Osteoblast (primary cell): ENCODE measurements around the gene ELAVL3. TPM values are rescaled to one million over a fixed set of nuclear protein-coding genes. Genes with fewer than 3 reads are reported as not detected.

Experiments used
- DNase-seq: peaks from one replicate; pipeline ENCODE4 v3.0.0; 2011; ENCODE audit warnings: low spot score, mixed read lengths; ENCODE audit not compliant: insufficient read length; ENCODE audit errors: missing footprints
- H2AFZ ChIP-seq: 2 replicates; pipeline ENCODE4 v1.6.0; 2011; ENCODE audit warnings: mild to moderate bottlenecking, low read length
- H3K27ac ChIP-seq: 2 replicates; pipeline ENCODE4 v1.5.1; 2011; ENCODE audit warnings: mild to moderate bottlenecking, low read depth, low read length, moderate library complexity
- H3K27me3 ChIP-seq: 2 replicates; pipeline ENCODE4 v1.6.0; 2012; ENCODE audit warnings: mild to moderate bottlenecking, control low read depth, inconsistent platforms, low read length, moderate library complexity; ENCODE audit not compliant: insufficient read depth
- H3K36me3 ChIP-seq: 2 replicates; pipeline ENCODE4 v1.5.1; 2011; ENCODE audit warnings: mild to moderate bottlenecking, low read length, control low read depth, moderate library complexity; ENCODE audit not compliant: insufficient read depth
- H3K4me1 ChIP-seq: 2 replicates; pipeline ENCODE4 v1.5.1; 2011; ENCODE audit warnings: mild to moderate bottlenecking, low read length, control low read depth, moderate library complexity; ENCODE audit not compliant: insufficient read depth
- H3K4me2 ChIP-seq: 2 replicates; pipeline ENCODE4 v1.6.0; 2011; ENCODE audit warnings: mild to moderate bottlenecking, low read length; ENCODE audit not compliant: insufficient read depth
- H3K4me3 ChIP-seq: fragments of 200-600 bp; sonication (generic); 3 replicates; pipeline ENCODE4 v1.5.1; 2012; ENCODE audit warnings: mild to moderate bottlenecking, low read length, inconsistent platforms; ENCODE audit not compliant: insufficient read depth
- H3K79me2 ChIP-seq: 2 replicates; pipeline ENCODE4 v1.6.0; 2012; ENCODE audit warnings: mild to moderate bottlenecking, low read length, control low read depth, inconsistent platforms; ENCODE audit not compliant: insufficient read depth
- H3K9me3 ChIP-seq: 2 replicates; pipeline ENCODE4 v1.5.1; 2011; ENCODE audit warnings: low read depth, low read length, control low read depth
- H4K20me1 ChIP-seq: 2 replicates; pipeline ENCODE4 v1.6.0; 2012; ENCODE audit warnings: mild to moderate bottlenecking, low read length, control low read depth; ENCODE audit not compliant: insufficient read depth
- CTCF ChIP-seq: IDR thresholded peaks from 2 replicates; pipeline ENCODE4 v1.5.1; 2011; ENCODE audit warnings: mild to moderate bottlenecking, low read depth, low read length, moderate library complexity; ENCODE audit errors: extremely low read depth
- total RNA-seq: library from RNA; depleted of rRNA; stranded (reverse); fragments of >200 nt; gene quantifications from 2 replicates; pipeline ENCODE4 v1.2.3, GENCODE V29; 2012

The ELAVL3 gene
- total RNA-seq, 1 donor: 0.72 TPM

- Histone ChIP-seq H3K36me3 (peaks cover 2% of the 10 kb centered on the region), H3K27ac (no peak overlapping the region), H3K4me3 (no peak overlapping the region), H3K9me3 (no peaks in the 10 kb centered on the region), H3K4me1 (peaks cover 5% of the 10 kb centered on the region), H2AFZ (no peak overlapping the region), H4K20me1 (peaks cover 2% of the 10 kb centered on the region), H3K79me2 (no peaks in the 10 kb centered on the region), H3K27me3 (no peaks in the 10 kb centered on the region), H3K4me2 (no peak overlapping the region)
- no peak for TF ChIP-seq CTCF
- DNase-seq: no peak
Observed at GRCh38 chr19:11495885-11496284, 15.0 kb upstream of the ELAVL3 start.

- DNase-seq: no peak
- Histone ChIP-seq H4K20me1 (peaks cover 2% of the 10 kb centered on the region), H3K4me2 (no peak overlapping the region), H3K4me1 (peaks cover 5% of the 10 kb centered on the region), H3K79me2 (no peaks in the 10 kb centered on the region), H3K27me3 (no peaks in the 10 kb centered on the region), H2AFZ (no peak overlapping the region), H3K27ac (no peak overlapping the region), H3K4me3 (no peak overlapping the region), H3K36me3 (peaks cover 2% of the 10 kb centered on the region), H3K9me3 (no peaks in the 10 kb centered on the region)
- no peak for TF ChIP-seq CTCF
Observed at GRCh38 chr19:11495481-11495880, 14.6 kb upstream of the ELAVL3 start.

- Histone ChIP-seq H2AFZ (no peak overlapping the region), H3K36me3 (peaks cover 2% of the 10 kb centered on the region), H3K4me2 (no peak overlapping the region), H3K4me3 (no peak overlapping the region), H3K27me3 (no peaks in the 10 kb centered on the region), H3K79me2 (no peaks in the 10 kb centered on the region), H3K27ac (no peak overlapping the region), H3K9me3 (no peaks in the 10 kb centered on the region), H4K20me1 (no peaks in the 10 kb centered on the region), H3K4me1 (peaks cover 5% of the 10 kb centered on the region)
- no peak for DNase-seq
- TF ChIP-seq CTCF: no peak
Observed at GRCh38 chr19:11494634-11495285, 13.9 kb upstream of the ELAVL3 start.

GRCh38 chr19:11489378-11489777 lies 8.5 kb upstream of the ELAVL3 start:
- DNase-seq: no peak
- H3K4me2 ChIP-seq: no peak overlapping the region
- TF ChIP-seq CTCF: no peak
- no peak overlapping the region for H3K4me3 ChIP-seq
- no peaks in the 10 kb centered on the region for H4K20me1 ChIP-seq
- no peak overlapping the region for H2AFZ ChIP-seq
- H3K9me3 ChIP-seq: no peaks in the 10 kb centered on the region
- H3K27ac ChIP-seq: no peak overlapping the region
- H3K79me2 ChIP-seq: no peaks in the 10 kb centered on the region
- no peaks in the 10 kb centered on the region for H3K27me3 ChIP-seq
- no peaks in the 10 kb centered on the region for H3K36me3 ChIP-seq
- no peaks in the 10 kb centered on the region for H3K4me1 ChIP-seq
